MM.1S (cell line): ENCODE measurements around the gene SH3RF1.

Source experiments
- DNase-seq: peaks from one replicate; pipeline ENCODE4 v3.0.0-alpha.2; 2015
- H2AFZ ChIP-seq: fragments of 300-600 bp; sonication (generic); 2 replicates; pipeline ENCODE4 v1.6.0; 2016; ENCODE audit warnings: antibody characterized with exemption, low read length
- H3F3A ChIP-seq: fragments of 300-600 bp; sonication (generic); 2 replicates; pipeline ENCODE4 v1.6.1; 2016; ENCODE audit warnings: mild to moderate bottlenecking, antibody characterized with exemption, low read length, moderate library complexity, mixed read lengths; ENCODE audit not compliant: insufficient read depth
- H3K27ac ChIP-seq: fragments of 300-600 bp; sonication (generic); 2 replicates; pipeline ENCODE4 v1.5.1; 2016; ENCODE audit warnings: mild to moderate bottlenecking, low read length
- H3K27me3 ChIP-seq: fragments of 300-600 bp; sonication (generic); replicated peaks from 2 replicates; pipeline ENCODE4 v1.6.0; 2016; ENCODE audit warnings: low read length; ENCODE audit not compliant: insufficient read depth
- H3K36me3 ChIP-seq: fragments of 300-600 bp; sonication (generic); replicated peaks from 2 replicates; pipeline ENCODE4 v1.6.1; 2016; ENCODE audit warnings: mild to moderate bottlenecking, low read length, mixed read lengths; ENCODE audit not compliant: insufficient read depth
- H3K4me1 ChIP-seq: fragments of 300-600 bp; sonication (generic); 2 replicates; pipeline ENCODE4 v1.6.1; 2016; ENCODE audit warnings: low read length, mixed read lengths
- H3K4me2 ChIP-seq: fragments of 300-600 bp; sonication (generic); 2 replicates; pipeline ENCODE4 v1.6.0; 2016; ENCODE audit warnings: low read depth, low read length
- H3K4me3 ChIP-seq: fragments of 300-600 bp; sonication (generic); 2 replicates; pipeline ENCODE4 v1.5.1; 2016; ENCODE audit warnings: low read length, mixed read lengths
- H3K79me2 ChIP-seq: fragments of 300-600 bp; sonication (generic); 2 replicates; pipeline ENCODE4 v1.6.1; 2016; ENCODE audit warnings: mixed run types, low read length, mixed read lengths
- H3K9ac ChIP-seq: fragments of 300-600 bp; sonication (generic); 2 replicates; pipeline ENCODE4 v1.6.1; 2016; ENCODE audit warnings: low read length, mixed read lengths
- H3K9me2 ChIP-seq: fragments of 300-600 bp; sonication (generic); replicated peaks from 2 replicates; pipeline ENCODE4 v1.6.1; 2016; ENCODE audit warnings: mild to moderate bottlenecking, low read length, mixed read lengths; ENCODE audit not compliant: insufficient read depth
- H3K9me3 ChIP-seq: fragments of 300-600 bp; sonication (generic); replicated peaks from 2 replicates; pipeline ENCODE4 v1.6.1; 2016; ENCODE audit warnings: mild to moderate bottlenecking, low read length, mixed read lengths; ENCODE audit not compliant: insufficient read depth
- H4K20me1 ChIP-seq: fragments of 300-600 bp; sonication (generic); 2 replicates; pipeline ENCODE4 v1.6.1; 2016; ENCODE audit warnings: mild to moderate bottlenecking, low read length, moderate library complexity, mixed read lengths; ENCODE audit not compliant: insufficient read depth
- EZH2 ChIP-seq: fragments of 300-600 bp; sonication (generic); optimal IDR thresholded peaks from 2 replicates; pipeline ENCODE3; 2017; ENCODE audit warnings: low read depth, mild to moderate bottlenecking, antibody characterized with exemption, low read length, mixed read lengths
- EZH2phosphoT487 ChIP-seq: fragments of 300-600 bp; sonication (generic); IDR thresholded peaks from 2 replicates; pipeline ENCODE4 v1.6.1; 2018; ENCODE audit warnings: antibody characterized with exemption, low read length
- TF ChIP-seq, protein P1 (sequence below): fragments of 300-600 bp; sonication (generic); IDR thresholded peaks from 2 replicates; pipeline ENCODE4 v1.5.1; 2016; ENCODE audit warnings: antibody characterized with exemption, low read length, mixed read lengths

SH3RF1 gene

DNA sequence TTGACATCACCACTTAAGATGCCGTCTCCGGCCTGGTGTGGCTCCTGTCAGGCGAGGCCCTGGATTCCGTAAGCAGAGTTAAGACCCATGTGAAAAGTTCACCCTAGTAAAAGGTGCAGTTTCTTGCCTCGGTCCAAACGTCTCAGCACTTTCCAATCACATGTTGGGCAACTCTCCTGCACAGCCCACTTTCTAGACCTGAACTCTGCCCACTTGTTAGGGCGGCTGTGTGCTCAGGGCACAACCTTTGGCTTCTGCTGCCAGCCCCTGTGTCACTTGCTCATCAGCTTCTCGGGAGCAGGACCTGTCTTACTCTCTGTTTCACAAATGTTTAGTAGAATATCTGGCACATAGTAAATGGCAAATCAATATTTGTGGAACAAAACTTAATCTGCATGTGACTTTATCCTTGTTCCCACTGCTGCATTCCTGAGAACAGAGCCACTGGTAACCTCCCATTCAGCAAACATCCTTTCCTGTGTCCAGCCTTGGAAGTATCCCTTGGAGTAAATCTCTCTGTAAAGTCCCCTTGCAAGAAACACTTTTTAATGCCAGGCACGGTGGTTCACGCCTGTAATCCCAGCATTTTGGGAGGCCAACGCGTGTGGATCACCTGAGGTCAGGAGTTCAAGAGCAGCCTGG lies 38.7 kb upstream of the SH3RF1 start:
- Histone ChIP-seq H4K20me1 (no peaks in the 10 kb centered on the region), H3K4me3 (no peak overlapping the region), H3K4me2 (no peak overlapping the region), H3K27me3 (no peaks in the 10 kb centered on the region), H3K4me1 (no peaks in the 10 kb centered on the region), H3K9ac (no peak overlapping the region), H3K79me2 (no peaks in the 10 kb centered on the region), H2AFZ (no peak overlapping the region), H3K36me3 (no peaks in the 10 kb centered on the region), H3F3A (no peaks in the 10 kb centered on the region), H3K27ac (no peak overlapping the region), H3K9me3 (no peaks in the 10 kb centered on the region), H3K9me2 (no peaks in the 10 kb centered on the region)
- TF ChIP-seq, protein P1, sequence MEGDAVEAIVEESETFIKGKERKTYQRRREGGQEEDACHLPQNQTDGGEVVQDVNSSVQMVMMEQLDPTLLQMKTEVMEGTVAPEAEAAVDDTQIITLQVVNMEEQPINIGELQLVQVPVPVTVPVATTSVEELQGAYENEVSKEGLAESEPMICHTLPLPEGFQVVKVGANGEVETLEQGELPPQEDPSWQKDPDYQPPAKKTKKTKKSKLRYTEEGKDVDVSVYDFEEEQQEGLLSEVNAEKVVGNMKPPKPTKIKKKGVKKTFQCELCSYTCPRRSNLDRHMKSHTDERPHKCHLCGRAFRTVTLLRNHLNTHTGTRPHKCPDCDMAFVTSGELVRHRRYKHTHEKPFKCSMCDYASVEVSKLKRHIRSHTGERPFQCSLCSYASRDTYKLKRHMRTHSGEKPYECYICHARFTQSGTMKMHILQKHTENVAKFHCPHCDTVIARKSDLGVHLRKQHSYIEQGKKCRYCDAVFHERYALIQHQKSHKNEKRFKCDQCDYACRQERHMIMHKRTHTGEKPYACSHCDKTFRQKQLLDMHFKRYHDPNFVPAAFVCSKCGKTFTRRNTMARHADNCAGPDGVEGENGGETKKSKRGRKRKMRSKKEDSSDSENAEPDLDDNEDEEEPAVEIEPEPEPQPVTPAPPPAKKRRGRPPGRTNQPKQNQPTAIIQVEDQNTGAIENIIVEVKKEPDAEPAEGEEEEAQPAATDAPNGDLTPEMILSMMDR = no peak
- TF ChIP-seq EZH2 = no peak
- TF ChIP-seq EZH2phosphoT487 = no peak
- DNase-seq = no peak

DNA sequence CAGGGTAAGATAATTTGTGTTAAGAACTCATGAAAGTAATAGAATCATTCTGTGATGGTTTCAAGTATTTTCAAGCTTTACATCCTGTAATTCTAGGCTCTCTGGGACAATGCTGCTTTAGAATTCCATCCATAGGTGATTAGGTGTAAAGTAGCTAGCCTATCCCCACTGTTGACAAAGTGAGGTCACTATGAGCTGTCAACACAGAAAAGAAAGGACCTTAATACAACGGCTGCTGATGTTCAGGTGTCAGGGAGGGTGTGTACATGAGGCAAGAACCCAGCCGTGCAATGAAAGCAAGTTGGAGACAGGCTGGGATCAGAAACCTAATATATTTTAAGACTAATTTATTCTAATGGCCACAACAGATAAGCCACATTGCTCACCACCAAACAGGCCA lies 36.8 kb upstream of the SH3RF1 start:
- H3K9me3 ChIP-seq = no peaks in the 10 kb centered on the region
- H3F3A ChIP-seq = no peaks in the 10 kb centered on the region
- H3K27ac ChIP-seq = no peak overlapping the region
- no peaks in the 10 kb centered on the region for H3K27me3 ChIP-seq
- no peak overlapping the region for H3K4me2 ChIP-seq
- no peaks in the 10 kb centered on the region for H3K9me2 ChIP-seq
- H3K9ac ChIP-seq = no peak overlapping the region
- no peak overlapping the region for H3K4me3 ChIP-seq
- no peak for TF ChIP-seq EZH2
- TF ChIP-seq, protein P1 = no peak
- TF ChIP-seq EZH2phosphoT487 = no peak
- no peaks in the 10 kb centered on the region for H3K4me1 ChIP-seq
- H3K36me3 ChIP-seq = no peaks in the 10 kb centered on the region
- no peaks in the 10 kb centered on the region for H3K79me2 ChIP-seq
- H2AFZ ChIP-seq = no peak overlapping the region
- H4K20me1 ChIP-seq = no peaks in the 10 kb centered on the region
- no peak for DNase-seq

DNA sequence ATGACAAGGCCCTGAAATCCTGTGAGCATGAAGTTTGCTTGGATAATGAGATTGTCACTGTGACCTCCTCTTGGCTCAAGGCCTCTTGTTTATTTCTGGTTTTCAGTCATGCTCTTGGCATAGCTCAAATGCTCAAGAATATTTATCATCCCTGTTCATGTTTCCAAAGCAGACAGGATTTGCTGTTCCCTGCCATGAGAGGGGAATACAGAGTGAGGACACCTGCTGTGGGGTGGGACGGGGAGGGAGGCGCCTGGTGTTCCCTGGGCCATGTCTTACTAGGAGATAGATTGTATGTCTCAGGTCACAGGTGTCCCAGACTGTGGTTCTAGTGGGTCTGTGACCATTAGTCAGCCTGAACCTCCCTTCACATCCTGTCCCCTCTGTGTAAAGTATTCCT lies 34.9 kb upstream of the SH3RF1 start:
- TF ChIP-seq EZH2phosphoT487 (no peak), EZH2 (no peak)
- TF ChIP-seq, protein P1 = no peak
- H3K9ac ChIP-seq = no peak overlapping the region
- no peak for DNase-seq

More for the DNA sequence above, 34.9 kb upstream of the SH3RF1 start:
- Histone ChIP-seq H3K4me1 (no peaks in the 10 kb centered on the region), H3K4me2 (no peak overlapping the region), H3K79me2 (no peaks in the 10 kb centered on the region), H3K4me3 (no peak overlapping the region), H3K27ac (no peak overlapping the region), H3F3A (no peaks in the 10 kb centered on the region), H3K36me3 (no peaks in the 10 kb centered on the region), H3K9me2 (no peaks in the 10 kb centered on the region), H3K27me3 (no peaks in the 10 kb centered on the region), H4K20me1 (no peaks in the 10 kb centered on the region), H2AFZ (no peak overlapping the region), H3K9me3 (no peaks in the 10 kb centered on the region)
